Measurements from ENCODE around the gene KCTD4. TPM values are rescaled to one million over a fixed set of nuclear protein-coding genes. Genes with fewer than 3 reads are reported as not detected.

KCTD4 gene
- total RNA-seq, 2 experiments from 2014 or later: not detected

GRCh38 chr13:45185286-45185685, 15.6 kb downstream of the KCTD4 start:
- CTCF ChIA-PET: no interaction called here
- POLR2A ChIA-PET: interaction anchor here (0.7 kb wide), 1 partner anchor 43 kb away, joined by 5 read pairs; no protein-coding TSS in a partner anchor
- H3K4me3 Mint-ChIP-seq: no peak overlapping the region

DNA sequence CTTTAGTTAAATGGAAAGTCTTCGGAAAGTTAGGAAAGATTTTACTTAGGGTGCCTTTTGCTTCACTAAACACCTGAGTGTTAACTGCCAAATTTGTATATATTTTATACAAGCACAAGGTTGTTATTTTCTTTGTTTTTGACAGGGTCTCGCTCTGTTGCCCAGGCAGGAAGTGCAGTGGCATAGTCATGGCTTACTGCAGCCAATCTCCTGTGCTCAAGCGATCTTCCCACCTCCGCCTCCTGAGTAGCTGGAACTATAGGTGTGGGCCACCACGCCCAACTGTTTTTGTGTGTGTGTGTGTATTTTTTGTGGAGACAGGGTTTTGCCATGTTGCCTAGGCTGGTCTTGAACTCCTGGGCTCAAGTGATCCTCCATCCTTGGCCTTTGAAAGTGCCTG, 16.2 kb downstream of the KCTD4 start:
- H3K36me3 Mint-ChIP-seq (ENCODE audit: low read depth): peaks cover 61% of the 10 kb centered on the region
- no peaks in the 10 kb centered on the region for H3K9me3 Mint-ChIP-seq
- peaks cover 2% of the 10 kb centered on the region for H3K4me1 ChIP-seq (ENCODE audit: insufficient read depth, low read length)
- H3K27me3 ChIP-seq (ENCODE audit: control insufficient read depth in 1 of 2, insufficient read depth in 2 of 2, low read length in 2 of 2): no peaks in the 10 kb centered on the region
- intact Hi-C loops (cut with DNase I, micrococcal nuclease): no loop called here
- no peak overlapping the region for H3K27ac Mint-ChIP-seq
- DNase-seq: peak in 1 of 14 experiments; percentile 3
- peaks cover 7% of the 10 kb centered on the region for H3K36me3 ChIP-seq (ENCODE audit: insufficient read depth, low read length)
- H3K27ac ChIP-seq (ENCODE audit: low read depth in 1 of 2, low read length in 2 of 2): no peak overlapping the region
- TF ChIP-seq CTCF (IDR thresholded peaks at IDR 0.05): no peak
- POLR2A ChIA-PET: no interaction called here
- H3K4me3 ChIP-seq (ENCODE audit: low read length): no peak overlapping the region
- H3K4me3 Mint-ChIP-seq: no peak overlapping the region
- H3K27me3 Mint-ChIP-seq: no peaks in the 10 kb centered on the region
- no peaks in the 10 kb centered on the region for H3K9me3 ChIP-seq (ENCODE audit: control insufficient read depth in 1 of 2, insufficient read depth in 1 of 2, low read length in 2 of 2)
- ATAC-seq (ENCODE audit: poor library complexity): no peak
- CTCF ChIA-PET: no interaction called here
- peaks cover 1% of the 10 kb centered on the region for H3K4me1 Mint-ChIP-seq (ENCODE audit: low read depth)

More at GRCh38 chr13:45185286-45185685, 15.6 kb downstream of the KCTD4 start:
- no peaks in the 10 kb centered on the region for H3K9me3 Mint-ChIP-seq
- Histone ChIP-seq H3K4me1 (ENCODE audit: insufficient read depth, low read length) (peaks cover 2% of the 10 kb centered on the region), H3K27ac (ENCODE audit: low read depth in 1 of 2, low read length in 2 of 2) (no peak overlapping the region), H3K36me3 (ENCODE audit: insufficient read depth, low read length) (peaks cover 7% of the 10 kb centered on the region), H3K4me3 (ENCODE audit: low read length) (no peak overlapping the region), H3K27me3 (ENCODE audit: control insufficient read depth in 1 of 2, insufficient read depth in 2 of 2, low read length in 2 of 2) (no peaks in the 10 kb centered on the region), H3K9me3 (ENCODE audit: control insufficient read depth in 1 of 2, insufficient read depth in 1 of 2, low read length in 2 of 2) (no peaks in the 10 kb centered on the region)
- H3K27ac Mint-ChIP-seq: no peak overlapping the region
- intact Hi-C loops (cut with DNase I, micrococcal nuclease): no loop called here
- ATAC-seq (ENCODE audit: poor library complexity) (no peak), DNase-seq (no peak)
- TF ChIP-seq CTCF (IDR thresholded peaks at IDR 0.05): no peak
- no peaks in the 10 kb centered on the region for H3K27me3 Mint-ChIP-seq
- no peaks in the 10 kb centered on the region for H3K4me1 Mint-ChIP-seq (ENCODE audit: low read depth)
- peaks cover 61% of the 10 kb centered on the region for H3K36me3 Mint-ChIP-seq (ENCODE audit: low read depth)

DNA sequence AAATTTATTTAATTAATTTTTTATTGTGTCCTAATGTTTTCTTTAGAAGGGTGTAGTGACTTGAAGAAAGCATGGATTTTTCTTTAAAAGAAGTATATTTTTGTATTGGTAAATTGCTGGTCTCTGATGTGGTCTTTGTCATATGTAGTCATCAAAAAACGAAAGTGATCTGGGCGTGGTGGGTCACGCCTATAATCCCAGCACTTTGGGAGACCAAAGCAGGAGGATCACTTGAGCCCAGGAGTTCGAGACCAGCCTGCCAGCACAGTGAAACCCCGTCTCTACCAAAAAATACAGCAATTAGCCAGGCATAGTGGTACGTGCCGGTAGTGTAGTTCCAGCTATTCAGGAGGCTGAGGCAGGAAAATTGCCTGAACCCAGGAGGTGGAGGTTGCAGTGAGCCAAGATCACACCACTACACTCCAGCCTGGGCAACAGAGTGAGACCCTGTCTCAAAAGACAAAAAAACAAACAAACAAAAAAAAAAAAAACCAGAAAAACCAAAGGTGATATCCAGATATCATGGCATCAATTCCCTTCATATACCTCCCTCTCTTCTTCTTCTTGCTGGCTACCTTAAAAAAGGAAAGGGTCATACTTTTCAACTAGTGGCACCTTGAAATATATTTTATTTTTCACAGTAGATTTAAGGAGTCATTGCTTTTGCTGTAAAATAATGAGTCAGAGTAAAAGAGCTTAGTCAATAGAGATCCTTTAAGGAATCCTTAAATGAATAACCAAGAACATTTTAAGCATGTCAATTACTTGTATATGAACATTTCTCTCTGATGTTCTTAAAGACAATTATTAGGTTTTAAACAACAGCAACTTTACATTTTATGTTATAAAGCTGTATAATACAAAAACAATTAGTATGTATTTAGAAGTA, 19.9 kb downstream of the KCTD4 start:
- H3K36me3 Mint-ChIP-seq (ENCODE audit: low read depth): peaks cover 49% of the 10 kb centered on the region
- DNase-seq: no peak
- no peak overlapping the region for H3K27ac ChIP-seq (ENCODE audit: low read depth in 1 of 2, low read length in 2 of 2)
- TF ChIP-seq CTCF (IDR thresholded peaks at IDR 0.05): no peak
- no peaks in the 10 kb centered on the region for H3K27me3 Mint-ChIP-seq
- H3K4me3 Mint-ChIP-seq: no peak overlapping the region
- ChIA-PET CTCF (no interaction called here), POLR2A (interaction anchor here (0.5 kb wide), 1 partner anchor 303 kb away, joined by 3 read pairs; no protein-coding TSS in a partner anchor)
- no peak overlapping the region for H3K27ac Mint-ChIP-seq
- no peak for ATAC-seq (ENCODE audit: poor library complexity)
- no peaks in the 10 kb centered on the region for H3K27me3 ChIP-seq (ENCODE audit: control insufficient read depth in 1 of 2, insufficient read depth in 2 of 2, low read length in 2 of 2)
- no peaks in the 10 kb centered on the region for H3K9me3 Mint-ChIP-seq
- H3K9me3 ChIP-seq (ENCODE audit: control insufficient read depth in 1 of 2, insufficient read depth in 1 of 2, low read length in 2 of 2): no peaks in the 10 kb centered on the region
- peaks cover 22% of the 10 kb centered on the region for H3K4me1 Mint-ChIP-seq (ENCODE audit: low read depth)
- H3K36me3 ChIP-seq (ENCODE audit: insufficient read depth, low read length): peaks cover 7% of the 10 kb centered on the region
- H3K4me1 ChIP-seq (ENCODE audit: insufficient read depth, low read length): peaks cover 7% of the 10 kb centered on the region
- H3K4me3 ChIP-seq (ENCODE audit: low read length): no peak overlapping the region
- intact Hi-C loops (cut with DNase I, micrococcal nuclease): no loop called here

Data from CD4-positive, alpha-beta T cell (primary cell).